AG09309 (cell line): ENCODE measurements around the gene CNNM3.

Experiments
- DNase-seq: peaks from one replicate; pipeline ENCODE4 v3.0.0-alpha.2; 2010; ENCODE audit warnings: low read depth
- H3K4me3 ChIP-seq: 2 replicates; pipeline ENCODE4 v1.5.1; 2011; ENCODE audit warnings: mild to moderate bottlenecking, low read depth, low read length, moderate library complexity; ENCODE audit not compliant: control insufficient read depth
- TF ChIP-seq, protein P1 (sequence below): IDR thresholded peaks from 2 replicates; pipeline ENCODE4 v1.5.1; 2011; ENCODE audit warnings: mild to moderate bottlenecking, low read depth, low read length, inconsistent platforms; ENCODE audit not compliant: insufficient read depth, control insufficient read depth; ENCODE audit errors: missing control alignments

CNNM3 gene

DNA sequence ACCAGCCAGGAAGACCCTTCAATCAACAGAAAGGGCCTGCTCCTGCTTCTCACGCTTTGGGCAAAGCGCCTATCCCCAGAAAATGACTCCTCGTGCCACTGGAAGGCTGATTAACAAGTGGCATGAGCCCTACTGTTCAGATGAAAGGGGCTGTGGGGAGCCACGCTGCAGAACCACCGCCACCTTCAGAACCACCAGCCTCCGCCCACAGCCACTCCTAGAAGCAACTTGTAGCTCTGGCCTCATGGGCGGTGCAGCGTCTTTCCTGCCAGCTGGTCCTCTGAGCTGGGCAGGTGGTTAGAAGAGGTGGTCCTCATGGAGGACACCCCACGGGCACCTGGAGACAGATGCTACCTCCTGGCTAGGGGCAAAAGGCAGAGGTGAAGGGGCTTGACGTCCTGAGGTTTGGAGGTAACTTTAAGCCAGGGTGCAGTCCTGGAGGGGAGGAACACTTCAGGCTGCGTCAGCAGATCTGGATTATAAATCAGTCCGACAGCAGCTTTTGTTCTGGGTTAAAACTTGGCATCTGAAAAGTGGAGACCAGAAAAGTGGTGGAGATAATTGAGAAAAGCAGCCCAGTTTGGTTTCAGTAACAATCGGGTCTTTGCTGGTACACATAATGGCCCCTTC, 54.7 kb downstream of the CNNM3 start:
- H3K4me3 ChIP-seq: peak overlapping the region; percentile 99
- TF ChIP-seq, protein P1, sequence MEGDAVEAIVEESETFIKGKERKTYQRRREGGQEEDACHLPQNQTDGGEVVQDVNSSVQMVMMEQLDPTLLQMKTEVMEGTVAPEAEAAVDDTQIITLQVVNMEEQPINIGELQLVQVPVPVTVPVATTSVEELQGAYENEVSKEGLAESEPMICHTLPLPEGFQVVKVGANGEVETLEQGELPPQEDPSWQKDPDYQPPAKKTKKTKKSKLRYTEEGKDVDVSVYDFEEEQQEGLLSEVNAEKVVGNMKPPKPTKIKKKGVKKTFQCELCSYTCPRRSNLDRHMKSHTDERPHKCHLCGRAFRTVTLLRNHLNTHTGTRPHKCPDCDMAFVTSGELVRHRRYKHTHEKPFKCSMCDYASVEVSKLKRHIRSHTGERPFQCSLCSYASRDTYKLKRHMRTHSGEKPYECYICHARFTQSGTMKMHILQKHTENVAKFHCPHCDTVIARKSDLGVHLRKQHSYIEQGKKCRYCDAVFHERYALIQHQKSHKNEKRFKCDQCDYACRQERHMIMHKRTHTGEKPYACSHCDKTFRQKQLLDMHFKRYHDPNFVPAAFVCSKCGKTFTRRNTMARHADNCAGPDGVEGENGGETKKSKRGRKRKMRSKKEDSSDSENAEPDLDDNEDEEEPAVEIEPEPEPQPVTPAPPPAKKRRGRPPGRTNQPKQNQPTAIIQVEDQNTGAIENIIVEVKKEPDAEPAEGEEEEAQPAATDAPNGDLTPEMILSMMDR: no peak
- DNase-seq: no peak

DNA sequence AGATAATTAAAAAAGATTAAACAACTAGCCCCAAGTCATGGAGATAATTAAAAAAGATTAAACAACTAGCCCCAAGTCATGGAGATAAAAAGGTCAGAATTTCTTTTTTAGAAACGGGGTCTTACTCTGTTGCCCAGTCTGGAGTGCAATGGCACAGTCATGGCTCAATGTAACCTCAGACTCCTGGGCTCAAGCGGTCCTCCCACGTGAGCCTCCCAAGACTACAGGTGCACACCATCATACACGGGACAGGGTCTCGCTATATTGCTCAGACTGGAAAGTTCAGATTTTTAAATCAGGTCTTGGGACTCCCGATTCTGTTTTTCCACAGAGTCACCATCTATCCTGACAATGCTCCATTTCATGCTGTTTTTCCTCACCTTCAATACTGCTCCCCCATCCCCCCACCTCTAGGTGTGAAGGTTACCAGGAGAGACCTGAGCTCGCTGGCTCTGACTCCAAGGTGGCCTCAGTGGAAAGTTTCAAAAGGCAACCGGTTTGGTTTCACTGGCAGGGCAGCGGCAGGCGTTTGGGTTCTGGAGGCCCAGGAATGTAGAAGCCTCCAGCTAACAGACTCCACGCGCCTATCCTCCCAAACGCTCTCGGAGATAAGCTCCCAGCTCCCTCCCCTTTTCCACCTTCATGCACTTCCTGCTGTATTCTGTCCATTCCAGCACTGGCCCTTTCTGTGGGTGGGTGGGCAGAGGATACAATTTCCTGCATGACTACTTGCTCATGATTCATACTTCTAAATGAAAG, 56.7 kb downstream of the CNNM3 start:
- H3K4me3 ChIP-seq: no peak overlapping the region
- TF ChIP-seq, protein P1: no peak
- DNase-seq: no peak

DNA sequence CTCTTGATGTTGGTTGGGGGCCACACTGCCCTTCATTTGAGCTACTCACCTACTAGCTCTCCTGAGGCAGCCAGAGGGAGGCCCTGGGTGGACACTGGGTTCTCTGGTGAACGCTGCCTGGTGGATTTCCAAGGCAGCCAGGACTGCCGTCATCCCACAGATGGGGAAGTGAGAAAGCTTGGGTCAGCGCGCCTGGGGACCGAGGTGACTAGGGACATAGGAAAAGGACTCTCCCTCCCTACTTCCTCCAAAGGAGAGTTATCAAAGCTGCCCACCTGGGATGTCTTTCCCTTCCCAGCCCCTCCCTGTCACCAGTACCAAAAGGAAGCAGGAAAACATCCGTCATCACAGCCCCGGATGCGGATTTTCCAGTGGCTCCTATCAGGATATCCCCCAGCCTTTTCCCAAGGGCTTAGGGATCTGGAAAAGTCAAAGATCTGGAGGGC, 57.6 kb downstream of the CNNM3 start:
- TF ChIP-seq, protein P1: no peak
- no peak for DNase-seq
- H3K4me3 ChIP-seq: no peak overlapping the region

DNA sequence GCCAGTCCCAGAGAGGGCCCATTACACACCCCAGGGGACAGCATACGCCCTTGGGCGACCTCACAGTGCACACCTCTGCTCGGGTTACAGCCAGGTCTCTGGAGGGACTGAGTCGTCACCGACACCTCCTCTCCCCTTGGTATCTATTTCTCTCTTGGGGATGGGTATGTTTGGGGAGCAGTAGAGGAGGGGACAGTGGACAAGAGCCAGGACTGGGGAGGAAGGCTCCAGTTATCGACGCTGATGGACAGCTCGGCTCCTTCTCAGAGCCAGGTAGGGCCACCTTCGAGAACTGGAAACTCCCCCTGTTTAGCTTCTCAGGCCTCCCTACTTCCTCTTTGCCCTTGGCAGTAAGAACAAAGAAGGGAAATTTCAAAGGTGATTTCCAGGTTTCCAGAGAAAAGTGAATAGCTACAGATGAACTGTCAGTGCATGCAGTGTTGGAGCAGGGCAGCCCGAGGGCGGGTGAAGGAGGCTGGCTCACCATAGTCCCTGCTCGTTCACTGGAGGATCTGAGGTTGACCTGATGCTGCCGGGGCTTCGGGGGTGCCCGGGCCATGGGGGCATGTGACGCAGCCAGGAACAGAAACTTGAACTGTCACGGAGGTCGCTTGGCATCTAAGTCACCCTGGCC, 58.2 kb downstream of the CNNM3 start:
- H3K4me3 ChIP-seq: no peak overlapping the region
- DNase-seq: no peak
- TF ChIP-seq, protein P1: no peak

DNA sequence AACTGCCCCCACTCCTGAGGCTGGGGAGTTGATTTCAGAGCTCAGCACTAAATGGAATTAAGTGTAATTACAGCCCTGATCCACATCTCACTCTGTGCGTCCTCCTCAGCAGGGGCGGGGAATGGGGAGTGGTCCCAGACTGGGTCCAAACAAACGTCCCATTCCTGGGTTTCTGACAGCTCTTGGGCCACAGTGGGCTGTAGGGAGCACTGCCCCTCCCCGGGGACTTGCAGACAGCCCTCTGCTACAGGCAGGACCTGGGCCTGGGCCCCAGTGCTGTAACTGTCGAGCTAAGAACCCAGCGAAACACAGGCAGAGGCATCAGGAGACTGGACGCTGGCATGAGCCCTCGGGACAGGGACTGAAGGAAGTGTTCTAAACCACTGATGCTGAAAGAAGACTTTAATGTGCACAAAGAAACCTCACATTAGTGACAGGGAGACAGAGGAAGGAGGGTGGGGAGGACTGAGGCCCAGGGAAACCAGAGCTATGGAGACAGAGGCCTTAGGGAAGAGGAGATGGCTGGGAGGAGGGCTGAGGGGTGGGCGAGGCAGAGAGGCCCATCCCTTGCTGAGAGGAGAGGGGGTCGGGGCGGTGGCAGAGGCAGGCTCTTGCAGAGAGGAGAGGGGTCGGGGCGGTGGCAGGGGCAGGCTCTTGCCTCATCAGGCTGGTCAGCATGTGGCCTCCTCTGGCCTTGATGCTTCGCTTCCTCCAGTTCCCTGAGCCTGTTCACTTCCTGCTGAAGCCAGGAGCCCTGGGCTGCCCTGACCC, 59.6 kb downstream of the CNNM3 start:
- no peak for DNase-seq
- TF ChIP-seq, protein P1: no peak
- no peak overlapping the region for H3K4me3 ChIP-seq
